Measurements from ENCODE around the gene SLC7A8. TPM values are rescaled to one million over a fixed set of nuclear protein-coding genes. Genes with fewer than 3 reads are reported as not detected.
A peak's percentile ranks its signal among the peaks of the same experiment; 100 is the strongest.

The SLC7A8 gene
- total RNA-seq, 2 donors from 2014 or later, result 119 to 143 TPM

GRCh38 chr14:23126548-23127278 is 56.7 kb downstream of the SLC7A8 start:
- WGBS, result 76% methylated on average over 8 of the region's 8 CpGs
- TF ChIP-seq CTCF (IDR thresholded peaks at IDR 0.05) (no peak), POLR2A (IDR thresholded peaks at IDR 0.05) (no peak), POLR2AphosphoS5 (IDR thresholded peaks at IDR 0.05) (no peak)
- H3K4me3 ChIP-seq, result no peak overlapping the region
- no peak for DNase-seq (ENCODE audit: low spot score)
- intact Hi-C loops (cut with DNase I), result loop anchor here (10.0 kb wide), 1 partner anchor 178 kb away; the partner anchor contains the start of genes BCL2L2 and PPP1R3E
- no peaks in the 10 kb centered on the region for H3K27me3 ChIP-seq (replicated peaks; ENCODE audit: insufficient read depth)
- no peaks in the 10 kb centered on the region for H3K9me3 ChIP-seq
- peaks cover 0 to 4% of the 10 kb centered on the region in 2 donors for H3K36me3 ChIP-seq
- peaks cover 3% of the 10 kb centered on the region for H3K4me1 ChIP-seq (replicated peaks)
- peak overlapping the region in 1 of 2 donors; percentile 24 for H3K27ac ChIP-seq

- Histone ChIP-seq H3K36me3 (peaks cover 0 to 4% of the 10 kb centered on the region in 2 donors), H3K4me1 (replicated peaks) (peaks cover 3% of the 10 kb centered on the region), H3K27ac (peak overlapping the region; percentile 24 to 26), H3K4me3 (no peak overlapping the region), H3K9me3 (no peaks in the 10 kb centered on the region), H3K27me3 (replicated peaks; ENCODE audit: insufficient read depth) (no peaks in the 10 kb centered on the region)
- TF ChIP-seq POLR2A (IDR thresholded peaks at IDR 0.05) (no peak), POLR2AphosphoS5 (IDR thresholded peaks at IDR 0.05) (peak; percentile 4), CTCF (IDR thresholded peaks at IDR 0.05) (no peak)
- intact Hi-C loops (cut with DNase I), result loop anchor here (10.0 kb wide), 1 partner anchor 179 kb away; the partner anchor contains the start of genes BCL2L2 and PPP1R3E
- DNase-seq (ENCODE audit: low spot score), result no peak
- WGBS, result 37% methylated on average over 9 of the region's 9 CpGs
Observed at GRCh38 chr14:23125933-23126524, 57.4 kb downstream of the SLC7A8 start.

- 59% methylated on average over 3 of the region's 3 CpGs for WGBS
Observed at GRCh38 chr14:23125011-23125410, 58.4 kb downstream of the SLC7A8 start.

GRCh38 chr14:23124337-23124954 is 59.0 kb downstream of the SLC7A8 start:
- no peak for DNase-seq (ENCODE audit: low spot score)
- Histone ChIP-seq H3K36me3 (peaks cover 0 to 4% of the 10 kb centered on the region in 2 donors), H3K4me1 (replicated peaks) (no peaks in the 10 kb centered on the region), H3K27ac (peak overlapping the region; percentile 26 to 59), H3K9me3 (no peaks in the 10 kb centered on the region), H3K27me3 (replicated peaks; ENCODE audit: insufficient read depth) (no peaks in the 10 kb centered on the region), H3K4me3 (no peak overlapping the region)
- intact Hi-C loops (cut with DNase I), result loop anchor here (10.0 kb wide), 1 partner anchor 180 kb away; the partner anchor contains the start of genes BCL2L2 and PPP1R3E
- no peak for TF ChIP-seq POLR2AphosphoS5 (IDR thresholded peaks at IDR 0.05)
- TF ChIP-seq POLR2A (IDR thresholded peaks at IDR 0.05), result no peak
- TF ChIP-seq CTCF (IDR thresholded peaks at IDR 0.05), result no peak
- 90% methylated on average over 13 of the region's 13 CpGs for WGBS

More at GRCh38 chr14:23125011-23125410, 58.4 kb downstream of the SLC7A8 start:
- no peak for TF ChIP-seq CTCF (IDR thresholded peaks at IDR 0.05)
- no peak for TF ChIP-seq POLR2A (IDR thresholded peaks at IDR 0.05)
- TF ChIP-seq POLR2AphosphoS5 (IDR thresholded peaks at IDR 0.05), result no peak
- Histone ChIP-seq H3K9me3 (no peaks in the 10 kb centered on the region), H3K4me1 (replicated peaks) (peaks cover 3% of the 10 kb centered on the region), H3K27ac (peak overlapping the region in 1 of 2 donors; percentile 26), H3K4me3 (no peak overlapping the region), H3K27me3 (replicated peaks; ENCODE audit: insufficient read depth) (no peaks in the 10 kb centered on the region), H3K36me3 (peaks cover 0 to 4% of the 10 kb centered on the region in 2 donors)
- DNase-seq (ENCODE audit: low spot score), result no peak
- intact Hi-C loops (cut with DNase I), result loop anchor here (10.0 kb wide), 1 partner anchor 180 kb away; the partner anchor contains the start of genes BCL2L2 and PPP1R3E
